HG03097 (cell line): ENCODE data around the gene RAMP3.

Source experiments
- ATAC-seq: cut with Tn5 transposase; IDR thresholded peaks from one replicate; pipeline ENCODE4 v1.9.1; 2021; ENCODE audit not compliant: unreplicated experiment, low FRiP score

Gene RAMP3

DNA sequence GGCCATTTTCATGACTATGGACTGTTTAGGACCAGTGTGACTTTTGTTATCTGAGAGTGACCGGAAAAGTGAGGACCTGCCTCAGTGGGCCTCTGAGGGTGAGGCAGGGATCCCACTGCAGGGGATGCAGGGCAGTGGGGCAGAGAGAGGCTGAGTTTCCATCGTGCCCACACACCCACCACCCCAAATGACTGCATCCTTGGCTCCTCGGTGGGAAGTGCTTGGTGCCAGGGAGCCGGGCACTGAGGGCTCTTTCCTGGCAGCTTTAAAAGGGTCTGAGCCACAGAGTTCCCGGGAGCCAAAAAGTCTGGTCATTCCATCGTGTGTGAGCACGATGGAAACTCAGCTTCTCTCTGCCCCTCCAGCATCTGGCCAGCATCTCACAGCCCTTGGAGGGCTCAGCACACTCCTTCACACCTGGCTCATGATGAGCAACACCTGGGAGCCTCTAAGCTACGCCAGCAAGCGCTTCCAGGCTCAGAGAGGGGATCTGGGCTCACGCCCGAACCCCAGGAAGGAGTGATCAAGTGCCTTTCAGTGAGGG is 59.1 kb downstream of the RAMP3 start:
- ATAC-seq: no peak

GRCh38 chr7:45217358-45217757 is 59.8 kb downstream of the RAMP3 start:
- no peak for ATAC-seq

GRCh38 chr7:45219130-45219529 is 61.5 kb downstream of the RAMP3 start:
- no peak for ATAC-seq

DNA sequence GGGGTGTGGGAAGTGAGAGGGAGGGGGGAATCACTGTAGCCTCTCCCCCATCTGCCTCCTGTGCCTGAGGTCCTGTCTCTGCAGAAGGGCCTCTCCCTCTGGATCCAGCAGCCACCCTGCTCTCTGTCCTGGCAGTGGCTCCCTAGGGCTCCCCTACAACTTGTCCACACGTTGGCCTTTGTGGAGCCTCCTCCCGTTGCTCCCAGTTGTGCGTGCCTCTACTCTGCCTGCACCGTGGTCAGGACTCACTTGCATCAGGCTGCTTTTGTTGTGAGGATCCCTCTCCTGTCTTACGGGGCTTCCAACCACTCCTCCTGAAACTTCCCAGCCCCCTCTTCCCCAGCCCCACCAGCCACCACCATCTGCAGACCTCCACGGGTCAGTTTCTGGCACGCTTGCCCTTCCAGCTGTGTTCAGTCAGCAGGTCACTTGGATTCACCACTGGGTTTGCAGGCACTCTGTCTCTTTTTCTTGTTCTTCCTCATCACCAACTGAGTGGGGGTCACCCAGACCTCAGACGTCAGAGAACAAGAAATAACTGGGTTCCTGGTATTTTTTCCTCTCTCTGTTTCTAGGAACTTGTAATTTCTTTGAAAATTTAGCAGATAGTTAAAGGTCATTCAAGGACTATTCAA is 62.3 kb downstream of the RAMP3 start:
- ATAC-seq: no peak

DNA sequence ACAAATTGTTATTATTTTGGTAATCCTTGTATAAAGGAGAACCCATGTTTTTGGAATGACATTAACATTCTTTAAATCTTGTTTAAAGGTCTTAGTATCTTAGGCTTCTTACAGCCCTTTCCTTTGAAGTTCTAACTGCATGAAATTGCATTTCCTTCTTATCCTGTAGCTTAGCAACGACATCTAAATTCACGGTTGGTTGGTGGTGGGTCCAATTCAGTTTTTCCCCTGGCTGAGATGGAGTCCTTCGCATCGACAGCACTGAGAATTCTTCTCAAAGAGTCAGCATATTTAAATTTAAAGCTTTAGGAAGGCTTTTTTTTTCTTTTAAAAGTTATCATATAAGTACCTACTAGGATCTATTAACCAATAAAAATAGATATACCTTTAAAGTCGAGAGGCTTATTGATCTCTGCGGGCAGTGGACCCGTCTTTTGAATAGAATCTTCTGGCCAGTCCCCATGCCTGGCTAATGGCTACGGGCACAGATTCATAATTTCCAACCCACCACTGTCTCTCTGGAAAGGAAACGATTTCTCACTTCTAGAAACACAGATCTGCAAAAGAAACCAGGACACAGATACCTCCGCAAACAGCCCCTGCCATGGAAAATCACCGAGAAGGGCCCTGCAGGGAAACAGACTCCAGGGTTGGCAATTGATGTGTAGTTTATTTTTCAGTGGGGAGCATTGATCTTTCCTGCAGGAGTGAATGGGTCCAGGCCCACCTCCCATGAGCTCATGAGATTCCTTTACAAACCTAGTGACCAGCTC is 63.4 kb downstream of the RAMP3 start:
- no peak for ATAC-seq

- no peak for ATAC-seq
Measured at GRCh38 chr7:45221896-45222604, 64.5 kb downstream of the RAMP3 start.

DNA sequence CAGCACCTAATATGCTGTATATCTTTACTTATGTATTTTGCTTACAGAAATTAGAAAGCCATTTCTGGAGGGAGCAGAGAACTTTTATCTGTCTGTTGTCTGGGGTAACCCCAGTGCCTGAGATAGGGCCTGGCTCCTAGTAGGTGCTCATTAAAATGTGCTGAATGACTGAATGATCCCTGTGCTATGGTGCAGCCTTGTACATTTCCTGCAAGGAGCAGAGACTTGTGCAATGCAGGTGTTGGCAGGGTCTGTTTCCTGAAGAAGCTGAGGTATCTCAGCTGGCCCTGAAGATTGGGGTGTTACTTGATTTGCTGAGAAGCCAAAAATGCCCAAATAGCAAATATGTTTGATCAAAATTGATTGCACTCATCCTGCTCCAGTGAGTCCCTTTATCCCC is 65.5 kb downstream of the RAMP3 start:
- no peak for ATAC-seq

- no peak for ATAC-seq
Measured at GRCh38 chr7:45223728-45224630, 66.4 kb downstream of the RAMP3 start.

DNA sequence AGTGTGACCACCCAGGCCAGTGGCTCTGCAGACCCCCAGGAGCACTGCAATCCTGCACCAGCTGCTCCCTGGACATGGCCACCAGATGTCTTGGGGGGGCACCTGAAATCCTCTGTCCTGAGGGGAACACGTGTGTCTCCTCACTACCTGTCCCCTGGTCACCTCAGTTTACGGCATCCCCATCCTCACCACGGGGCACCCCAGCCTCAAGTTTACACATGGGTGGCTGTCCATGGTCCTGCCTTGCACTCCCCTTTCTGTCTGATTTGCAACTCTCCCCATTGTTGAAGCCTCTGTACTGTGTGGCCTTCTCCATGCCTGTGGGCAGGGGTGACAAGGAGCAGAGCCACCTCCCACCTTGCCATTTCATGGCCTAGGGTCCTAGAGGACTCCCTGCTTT is 67.2 kb downstream of the RAMP3 start:
- no peak for ATAC-seq

DNA sequence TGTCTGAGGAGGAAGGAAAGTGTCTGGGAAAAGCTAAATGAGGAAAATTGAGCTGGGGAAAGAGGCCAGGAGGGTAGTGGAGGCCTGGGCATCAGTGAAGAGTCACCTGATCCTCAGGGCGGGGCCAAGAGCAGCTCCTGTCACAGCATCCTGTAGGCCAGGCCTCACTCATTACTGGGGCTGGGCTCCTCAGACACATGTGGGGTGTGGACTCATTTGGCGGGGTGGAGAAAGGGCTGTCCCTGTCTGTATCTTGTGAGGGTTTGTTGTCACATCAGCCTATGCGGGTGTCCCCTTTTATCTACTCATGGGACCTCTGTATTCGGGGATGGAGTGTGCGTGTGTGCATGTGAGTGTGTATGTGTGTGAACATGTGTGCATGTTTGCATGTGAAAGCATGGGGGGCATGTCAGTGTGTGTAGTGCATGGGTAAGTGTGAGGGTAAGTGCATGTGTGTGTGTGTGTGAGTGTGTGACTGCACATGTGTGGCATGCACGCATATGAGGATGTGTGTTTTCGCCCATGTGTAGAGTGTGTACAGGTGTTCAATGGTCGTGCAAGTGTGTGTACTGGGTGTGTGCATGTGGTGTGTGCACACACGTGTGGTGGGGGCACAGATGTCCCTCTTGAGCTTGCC is 67.8 kb downstream of the RAMP3 start:
- ATAC-seq: no peak

DNA sequence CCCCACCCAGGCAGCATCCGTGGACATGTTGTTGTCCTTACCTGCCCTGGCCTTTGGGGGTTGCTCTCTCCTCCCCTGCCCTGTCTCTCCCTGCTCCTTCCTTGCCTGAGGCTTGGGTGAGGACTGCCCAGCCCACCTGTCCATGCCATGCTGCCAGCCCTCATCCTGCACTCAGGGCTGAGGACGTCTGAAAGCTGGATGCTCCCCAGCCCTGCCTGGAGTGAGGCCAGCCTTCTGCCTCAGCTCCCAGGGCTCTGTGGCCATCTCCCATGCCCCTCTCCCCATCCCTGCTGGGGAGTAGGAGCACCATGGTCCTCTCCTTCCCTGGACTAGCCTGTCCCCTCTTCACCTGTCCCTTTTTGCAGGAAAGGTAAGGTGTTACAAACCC is 68.4 kb downstream of the RAMP3 start:
- no peak for ATAC-seq

DNA sequence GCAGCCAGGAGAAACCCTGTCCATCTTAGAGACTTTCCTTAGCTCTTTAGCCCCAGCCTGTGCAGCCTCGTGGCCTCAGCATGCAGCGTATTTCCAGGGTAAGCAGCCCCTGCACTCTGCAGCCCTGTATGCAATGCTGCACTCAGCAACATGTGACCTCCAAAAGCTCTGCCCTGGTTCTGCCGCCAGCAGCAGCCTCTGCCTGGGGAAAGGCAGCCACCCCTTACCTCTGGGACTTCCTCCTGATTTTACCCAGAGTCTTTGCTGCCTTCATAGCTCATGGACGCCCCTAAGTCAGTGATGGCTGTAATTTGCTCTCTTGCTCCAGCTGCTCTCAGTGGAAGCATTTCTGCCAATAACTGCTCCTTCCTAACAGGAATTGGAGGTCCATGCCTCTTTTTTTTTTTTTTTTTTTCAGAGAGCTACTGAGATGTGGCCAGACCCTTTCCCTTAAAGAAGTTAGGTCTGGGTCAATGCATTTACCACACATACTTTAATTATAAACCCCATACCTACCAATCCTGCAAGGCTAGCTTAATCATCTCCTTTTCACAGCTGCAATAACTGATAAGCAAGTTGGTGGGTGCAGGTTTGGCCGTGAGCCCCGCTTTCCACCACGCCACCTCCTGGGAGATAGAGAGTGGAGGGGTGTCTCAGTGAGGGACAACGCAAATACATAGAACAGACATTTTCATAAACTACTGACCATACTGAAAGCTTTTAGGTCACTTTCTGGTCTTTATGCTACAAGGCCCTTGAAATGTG is 71.7 kb downstream of the RAMP3 start:
- ATAC-seq: no peak

GRCh38 chr7:45230083-45230482 is 72.5 kb downstream of the RAMP3 start:
- no peak for ATAC-seq

DNA sequence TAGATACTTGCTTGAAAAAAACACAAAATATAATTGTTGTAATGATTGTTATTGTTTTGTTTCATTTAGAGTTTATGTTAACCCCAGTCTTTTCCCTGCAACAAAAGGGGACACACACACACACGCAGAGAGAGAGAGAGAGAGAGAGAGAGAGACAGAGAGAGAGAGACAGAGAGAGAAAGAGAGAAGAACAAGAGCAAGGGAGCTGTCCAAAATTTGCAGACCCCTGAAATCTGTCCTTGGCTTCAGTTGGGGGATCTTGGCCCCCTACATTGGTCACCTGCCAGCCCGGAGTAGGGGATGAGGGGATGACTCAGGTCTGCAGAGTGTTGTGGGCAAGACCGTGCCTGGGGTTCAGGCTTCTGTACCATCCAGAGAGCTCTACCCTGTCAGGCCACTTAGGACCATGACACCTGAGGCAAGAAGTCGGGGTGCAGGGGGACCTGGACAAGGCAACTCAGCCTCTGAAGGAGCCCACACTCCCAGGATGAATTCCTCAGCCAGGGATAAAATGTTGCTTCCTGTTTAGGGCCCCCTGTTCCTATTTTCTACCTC is 73.1 kb downstream of the RAMP3 start:
- ATAC-seq: no peak

GRCh38 chr7:45233249-45233775 is 75.7 kb downstream of the RAMP3 start:
- no peak for ATAC-seq
